Adrenal gland (tissue), 12 donors: Measurements from ENCODE around the gene IRF9. TPM values are rescaled to one million over a fixed set of nuclear protein-coding genes. Genes with fewer than 3 reads are reported as not detected.

ENCODE experiments used
- DNase-seq, 7 donors: peaks; one replicate each; pipeline ENCODE4 v3.0.0-alpha.2; 2019 to 2020
- H3K27ac ChIP-seq, 5 donors: fragments of 200-600 bp; sonication (generic) in 4 of 5; 1 replicate in 3 of 5; 2 replicates in 2 of 5; pipeline versions ENCODE4 v1.5.1 to v1.8.0; 2016 to 2020; ENCODE audit warnings: mild to moderate bottlenecking in 1 of 5
- H3K27me3 ChIP-seq: fragments of 200-600 bp; 2 replicates; pipeline ENCODE4 v1.8.0; 2021
- H3K36me3 ChIP-seq, 2 donors: fragments of 200-600 bp; replicated peaks in 1 of 2; 1 replicate in 1 of 2; 2 replicates in 1 of 2; pipeline versions ENCODE4 v1.5.1 to v1.8.0; 2018 to 2022
- H3K4me1 ChIP-seq, 2 donors: fragments of 200-600 bp; replicated peaks in 1 of 2; 1 replicate in 1 of 2; 2 replicates in 1 of 2; pipeline versions ENCODE4 v1.5.1 to v1.8.0; 2018 to 2021
- H3K4me3 ChIP-seq, 4 donors: fragments of 200-600 bp; sonication (generic) in 3 of 4; one replicate each; pipeline ENCODE4 v1.5.1; 2016 to 2018
- H3K9me3 ChIP-seq, 3 donors: fragments of 200-600 bp; sonication (generic) in 1 of 3; replicated peaks in 1 of 3; 1 replicate in 2 of 3; 2 replicates in 1 of 3; pipeline versions ENCODE4 v1.5.1 to v1.8.0; 2016 to 2021
- POLR2A ChIP-seq, 2 donors: fragments of 450-650 bp; IDR thresholded peaks; one replicate each; pipeline ENCODE4 v1.6.1; 2017; ENCODE audit warnings: antibody characterized with exemption in 2 of 2, mild to moderate bottlenecking in 2 of 2, moderate library complexity in 1 of 2
- WGBS, 4 donors: extraction: QIAGEN DNeasy Blood & Tissue Kit in 2 of 4; methylation state at CpG; one replicate each; pipeline versions ENCODE4 v1.1.5 to v1.1.7; 2013 to 2017; 5-methylcytosine and 5-hydroxymethylcytosine counted together
- intact Hi-C, 2 donors: fragments of 100-400 bp; cut with DNase I; formaldehyde crosslinking; loops; one replicate each; pipeline versions ENCODE4 v1.14.1 to v1.15.0; 2022 to 2023
- polyA plus RNA-seq, 3 donors: library from polyadenylated mRNA; stranded (reverse); fragments of 200-250 nt in 2 of 3; fragments of 350-450 nt in 1 of 3; fragmentation: Illumina TruSeq in 1 of 3; extraction: RNeasy Lipid Tissue Mini Kit (QIAGEN cat#74804) in 1 of 3; gene quantifications; one replicate each; pipeline ENCODE4 v1.2.3, GENCODE V29; 2013 to 2014
- total RNA-seq, 9 donors: library from RNA; depleted of rRNA in 4 of 9; stranded (reverse); fragments of >200 nt in 4 of 9; fragments of 120-200 nt in 1 of 9; fragmentation: NEBNext Ultra II Directional in 1 of 9; extraction: Animal tissue kit (Norgen Biotek cat#: 25700) in 1 of 9; gene quantifications; one replicate each; pipeline versions ENCODE4 v1.1.0 to v1.2.4, GENCODE V29; 2013 to 2023
- TF ChIP-seq, protein P1 (sequence below), 6 experiments: fragments of 450-650 bp in 4 of 6; fragments of 200-600 bp in 2 of 6; sonication (generic) in 1 of 6; IDR thresholded peaks; 1 replicate in 5 of 6; 2 replicates in 1 of 6; pipeline versions ENCODE4 v1.5.1 to v1.8.0; 2016 to 2021; ENCODE audit warnings: antibody characterized with exemption in 6 of 6, mild to moderate bottlenecking in 2 of 6, moderate library complexity in 1 of 6
- donor health status: healthy with polysubstance abuse.
- donor health status: Bipolar disorder and iron deficiency.
- donor health status: DM: yes; HTN: yes; CAD: no.
- donor health status: DM: no; HTN: no; CAD: no.
- donor health status: DM: no; HTN: no; CAD: no.
- donor health status: DM: yes; HTN: yes; CAD: no.

The IRF9 gene
- total and polyA plus RNA-seq, 12 donors: 32.4 to 151 (median 103) TPM

DNA sequence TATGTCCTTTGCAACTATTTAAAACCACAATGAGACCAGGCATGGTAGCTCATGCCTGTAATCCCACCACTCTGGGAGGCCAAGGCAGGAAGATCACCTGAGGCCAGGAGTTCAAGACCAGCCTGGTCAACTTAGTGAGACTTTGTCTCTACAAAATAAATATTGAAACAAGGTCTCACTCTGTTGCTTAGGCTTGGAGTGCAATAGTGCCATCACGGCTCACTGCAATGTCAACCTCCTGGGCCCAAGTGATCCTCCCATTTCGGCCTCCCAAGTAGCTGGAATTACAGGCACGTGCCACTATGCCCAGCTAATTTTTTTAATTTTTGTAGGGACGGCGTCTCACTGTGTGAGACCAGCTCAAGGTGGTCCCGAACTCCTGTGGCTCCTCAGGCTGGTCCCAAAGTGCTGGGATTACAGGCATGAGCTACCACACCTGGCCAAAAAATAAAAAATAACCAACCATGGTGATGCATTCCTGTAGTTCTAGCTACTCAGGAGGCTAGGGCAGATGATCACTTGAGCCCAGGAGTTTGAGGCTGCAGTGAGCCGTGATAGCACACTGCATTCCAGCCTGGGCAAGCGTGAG lies 31.6 kb upstream of the IRF9 start:
- no peak for DNase-seq
- no peaks in the 10 kb centered on the region for H3K36me3 ChIP-seq
- no peaks in the 10 kb centered on the region for H3K9me3 ChIP-seq
- H3K27ac ChIP-seq: no peak overlapping the region
- WGBS, 4 donors: 88 to 95% (median 94%) methylated on average over 8 of the region's 8 CpGs
- H3K27me3 ChIP-seq: no peaks in the 10 kb centered on the region
- no peak overlapping the region for H3K4me3 ChIP-seq
- intact Hi-C loops: no loop called here
- H3K4me1 ChIP-seq: peaks cover 18 to 24% of the 10 kb centered on the region in 2 donors
- TF ChIP-seq, protein P1, sequence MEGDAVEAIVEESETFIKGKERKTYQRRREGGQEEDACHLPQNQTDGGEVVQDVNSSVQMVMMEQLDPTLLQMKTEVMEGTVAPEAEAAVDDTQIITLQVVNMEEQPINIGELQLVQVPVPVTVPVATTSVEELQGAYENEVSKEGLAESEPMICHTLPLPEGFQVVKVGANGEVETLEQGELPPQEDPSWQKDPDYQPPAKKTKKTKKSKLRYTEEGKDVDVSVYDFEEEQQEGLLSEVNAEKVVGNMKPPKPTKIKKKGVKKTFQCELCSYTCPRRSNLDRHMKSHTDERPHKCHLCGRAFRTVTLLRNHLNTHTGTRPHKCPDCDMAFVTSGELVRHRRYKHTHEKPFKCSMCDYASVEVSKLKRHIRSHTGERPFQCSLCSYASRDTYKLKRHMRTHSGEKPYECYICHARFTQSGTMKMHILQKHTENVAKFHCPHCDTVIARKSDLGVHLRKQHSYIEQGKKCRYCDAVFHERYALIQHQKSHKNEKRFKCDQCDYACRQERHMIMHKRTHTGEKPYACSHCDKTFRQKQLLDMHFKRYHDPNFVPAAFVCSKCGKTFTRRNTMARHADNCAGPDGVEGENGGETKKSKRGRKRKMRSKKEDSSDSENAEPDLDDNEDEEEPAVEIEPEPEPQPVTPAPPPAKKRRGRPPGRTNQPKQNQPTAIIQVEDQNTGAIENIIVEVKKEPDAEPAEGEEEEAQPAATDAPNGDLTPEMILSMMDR (IDR thresholded peaks at IDR 0.05): no peak
- no peak for TF ChIP-seq POLR2A (IDR thresholded peaks at IDR 0.05)

DNA sequence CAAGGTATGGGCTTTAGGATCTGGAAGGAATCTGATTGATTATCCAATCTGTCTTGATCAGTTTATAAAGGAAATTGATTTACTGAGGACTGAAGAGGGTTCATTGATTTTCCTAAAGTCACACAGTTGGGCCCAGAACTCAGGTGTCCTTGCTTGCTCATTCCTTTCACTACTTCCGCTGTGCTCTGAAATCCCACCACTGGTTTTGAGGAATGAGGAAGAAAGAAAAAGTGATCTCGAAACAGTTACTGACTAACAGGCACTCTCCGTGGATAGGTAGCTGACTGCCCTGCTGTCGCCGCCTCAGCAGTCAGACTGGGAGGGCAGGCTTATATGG lies 30.7 kb upstream of the IRF9 start, which contains the start of gene FITM1:
FITM1 (plus strand) TSS at position 280 of the 337 bp plus-strand sequence. CDS start 905 bp downstream, outside the sequence.
- no peak within 1 kb of the TSS for H3K4me3 ChIP-seq
- intact Hi-C loops: no loop called here
- TF ChIP-seq, protein P1 (IDR thresholded peaks at IDR 0.05): no peak
- TF ChIP-seq POLR2A (IDR thresholded peaks at IDR 0.05): no peak
- no peaks in the 10 kb centered on the region for H3K36me3 ChIP-seq
- peaks cover 18 to 28% of the 10 kb centered on the region in 2 donors for H3K4me1 ChIP-seq
- no peaks in the 10 kb centered on the region for H3K27me3 ChIP-seq
- H3K27ac ChIP-seq: peak within 1 kb of the TSS; percentile 9 to 89 (median 72)
- no peak for DNase-seq
- no peaks in the 10 kb centered on the region for H3K9me3 ChIP-seq
- WGBS, 4 donors: 79 to 90% (median 83%) methylated on average over 5 of the region's 5 CpGs

DNA sequence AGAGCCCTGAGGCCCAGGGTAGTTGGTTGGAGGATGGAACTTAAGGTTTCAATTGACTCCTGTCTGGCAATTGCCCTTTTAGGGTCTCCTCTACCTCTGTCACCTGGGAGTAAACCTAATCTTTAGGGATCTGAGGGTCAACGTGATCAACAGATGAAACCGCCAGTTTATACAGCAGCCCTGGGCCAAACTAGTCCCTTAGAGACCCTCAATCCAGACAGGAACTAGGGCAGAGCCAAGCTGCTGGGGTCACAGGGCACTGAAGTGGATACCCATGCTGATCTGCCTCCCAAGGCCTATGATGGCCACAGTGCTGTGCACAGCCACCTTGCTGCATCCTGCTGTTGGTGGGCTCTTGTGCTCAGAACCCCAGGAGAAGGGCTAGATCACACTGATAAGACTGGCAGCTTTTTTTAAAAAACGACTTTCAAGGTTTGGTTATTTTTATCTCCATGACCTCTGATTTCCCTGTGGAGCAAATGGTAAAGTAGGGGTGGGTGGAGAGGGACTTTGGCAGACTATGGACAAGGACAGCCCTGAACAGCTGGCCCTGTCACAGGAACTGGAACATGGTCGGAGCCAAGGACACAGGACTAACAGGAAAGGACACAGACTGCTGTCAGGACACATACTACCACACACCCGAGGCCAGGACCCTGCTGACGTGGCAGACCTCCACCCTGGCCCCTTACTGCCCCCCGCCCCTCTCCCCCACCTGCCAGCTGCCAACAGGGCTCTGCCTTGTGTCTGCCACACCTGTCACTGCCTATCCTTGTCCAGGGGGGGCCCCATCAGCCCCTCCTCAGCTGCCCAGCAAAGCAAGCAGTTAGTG lies 30.1 kb upstream of the IRF9 start:
- H3K27me3 ChIP-seq: no peaks in the 10 kb centered on the region
- no peaks in the 10 kb centered on the region for H3K36me3 ChIP-seq
- WGBS, 4 donors: 26 to 50% (median 36%) methylated on average over 4 to 7 of the region's 7 CpGs
- peak; percentile 61 to 91 (median 88) for DNase-seq
- TF ChIP-seq, protein P1 (IDR thresholded peaks at IDR 0.05): no peak
- TF ChIP-seq POLR2A (IDR thresholded peaks at IDR 0.05): peak in 1 of 2 donors; percentile 36
- H3K4me1 ChIP-seq: peaks cover 18 to 31% of the 10 kb centered on the region in 2 donors
- intact Hi-C loops: no loop called here
- H3K4me3 ChIP-seq: no peak overlapping the region
- H3K9me3 ChIP-seq: no peaks in the 10 kb centered on the region
- H3K27ac ChIP-seq: peak overlapping the region; percentile 9 to 89 (median 72)

DNA sequence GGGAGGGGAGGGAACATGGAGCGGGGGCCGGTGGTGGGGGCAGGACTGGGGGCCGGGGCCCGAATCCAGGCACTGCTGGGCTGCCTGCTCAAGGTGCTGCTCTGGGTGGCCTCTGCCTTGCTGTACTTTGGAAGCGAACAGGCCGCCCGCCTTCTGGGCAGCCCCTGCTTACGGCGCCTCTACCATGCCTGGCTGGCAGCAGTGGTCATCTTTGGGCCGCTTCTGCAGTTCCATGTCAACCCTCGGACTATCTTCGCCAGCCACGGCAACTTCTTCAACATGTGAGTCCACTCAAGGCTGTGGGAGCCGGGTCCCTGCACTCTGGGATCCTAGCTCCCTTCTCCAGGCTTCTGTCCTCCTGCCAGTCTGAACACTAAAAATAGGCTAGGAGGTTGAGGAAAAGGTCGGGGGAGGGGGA lies 29.5 kb upstream of the IRF9 start:
- intact Hi-C loops: no loop called here
- TF ChIP-seq POLR2A (IDR thresholded peaks at IDR 0.05): no peak
- TF ChIP-seq, protein P1 (IDR thresholded peaks at IDR 0.05): no peak
- 36 to 51% (median 43%) methylated on average over 3 to 15 of the region's 15 CpGs for WGBS, 4 donors

More for the DNA sequence above, 29.5 kb upstream of the IRF9 start:
- Histone ChIP-seq H3K27me3 (no peaks in the 10 kb centered on the region), H3K27ac (peak overlapping the region; percentile 9 to 89 (median 72)), H3K4me1 (peaks cover 18 to 33% of the 10 kb centered on the region in 2 donors), H3K4me3 (no peak overlapping the region), H3K9me3 (no peaks in the 10 kb centered on the region), H3K36me3 (no peaks in the 10 kb centered on the region)
- DNase-seq: peak in 2 of 7 donors; percentile 51
